Panc1 (cell line): ENCODE results near the gene MRPL17.

Source experiments
- CTCF ChIP-seq: fragments of 450-650 bp; IDR thresholded peaks from 2 replicates; pipeline ENCODE4 v1.5.1; 2017; ENCODE audit warnings: mild to moderate bottlenecking
- POLR2AphosphoS5 ChIP-seq: IDR thresholded peaks from 2 replicates; pipeline ENCODE4 v1.6.1; 2012; ENCODE audit warnings: mild to moderate bottlenecking, low read depth, low read length, moderate library complexity
- REST ChIP-seq, 2 experiments: IDR thresholded peaks; 2 replicates each; pipeline ENCODE4 v1.6.1; 2011 to 2012; ENCODE audit warnings: low read depth in 2 of 2, control low read depth in 1 of 2, low read length in 1 of 2, mild to moderate bottlenecking in 1 of 2, moderate library complexity in 1 of 2; ENCODE audit not compliant: insufficient read depth in 1 of 2
- SIN3A ChIP-seq: IDR thresholded peaks from 2 replicates; pipeline ENCODE4 v1.6.1; 2012; ENCODE audit warnings: low read depth, mild to moderate bottlenecking, low read length, moderate library complexity, borderline replicate concordance; ENCODE audit not compliant: insufficient read depth
- TCF7L2 ChIP-seq: IDR thresholded peaks from 2 replicates; pipeline ENCODE4 v1.6.1; 2011; ENCODE audit warnings: mild to moderate bottlenecking, low read depth, low read length, inconsistent platforms

- no peak for TF ChIP-seq CTCF
- TF ChIP-seq TCF7L2: no peak
- TF ChIP-seq POLR2AphosphoS5: no peak
- no peak for TF ChIP-seq REST (IDR thresholded peaks at IDR 0.05; ENCODE audit: insufficient read depth in 1 of 2, low read depth in 2 of 2, low read length in 1 of 2)
- no peak for TF ChIP-seq SIN3A
Measured at GRCh38 chr11:6640036-6640984, 42.8 kb downstream of the MRPL17 start.
